SKM-1 (cell line): Measurements from ENCODE around the gene UBAP2L.
"Not testable (repeated sequence)": the region's sequence is repeated elsewhere in the genome, so short reads cannot be mapped to it uniquely, and the experiment has no call there.

Experiments used
- DNase-seq: peaks from one replicate; lab custom pipeline; 2025; ENCODE audit not compliant: unreplicated experiment; lab: John Stamatoyannopoulos, UW

UBAP2L gene

GRCh38 chr1:154307670-154308270, 87.0 kb downstream of the UBAP2L start:
- not testable (repeated sequence) for DNase-seq

DNA sequence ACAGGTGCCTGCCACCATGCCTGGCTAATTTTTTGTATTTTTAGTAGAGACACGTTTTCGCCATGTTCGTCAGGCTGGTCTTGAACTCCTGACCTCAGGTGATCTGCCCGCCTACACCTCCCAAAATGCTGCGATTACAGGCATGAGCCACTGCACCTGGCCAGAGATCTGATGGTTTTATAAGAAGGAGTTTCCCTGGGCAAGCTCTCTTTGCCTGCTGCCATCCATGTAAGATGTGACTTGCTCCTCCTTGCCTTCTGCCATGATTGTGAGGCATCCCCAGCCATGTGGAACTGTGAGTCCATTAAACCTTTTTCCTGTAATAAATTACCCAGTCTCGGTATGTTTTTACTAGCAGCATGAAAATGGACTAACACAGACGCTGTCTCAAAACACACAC, 88.4 kb downstream of the UBAP2L start:
- DNase-seq: not testable (repeated sequence)

- DNase-seq: not testable (repeated sequence)
These were observed 91.7 kb downstream of the UBAP2L start for GRCh38 chr1:154312229-154313065.

DNA sequence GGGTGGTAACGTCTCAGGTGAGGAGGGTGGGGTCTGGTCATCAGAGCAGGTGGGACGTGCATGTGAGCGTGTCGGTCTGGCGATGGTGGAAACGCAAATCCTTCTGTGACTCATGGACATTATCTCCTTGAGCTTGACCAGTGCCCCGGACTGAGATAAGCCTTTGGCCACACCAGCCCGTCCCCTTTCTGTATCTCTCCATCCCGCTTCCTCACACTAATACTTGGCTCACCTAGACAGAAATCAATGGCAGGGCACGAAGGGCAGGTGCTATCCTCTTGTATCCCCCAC, 92.3 kb downstream of the UBAP2L start:
- DNase-seq: no peak

DNA sequence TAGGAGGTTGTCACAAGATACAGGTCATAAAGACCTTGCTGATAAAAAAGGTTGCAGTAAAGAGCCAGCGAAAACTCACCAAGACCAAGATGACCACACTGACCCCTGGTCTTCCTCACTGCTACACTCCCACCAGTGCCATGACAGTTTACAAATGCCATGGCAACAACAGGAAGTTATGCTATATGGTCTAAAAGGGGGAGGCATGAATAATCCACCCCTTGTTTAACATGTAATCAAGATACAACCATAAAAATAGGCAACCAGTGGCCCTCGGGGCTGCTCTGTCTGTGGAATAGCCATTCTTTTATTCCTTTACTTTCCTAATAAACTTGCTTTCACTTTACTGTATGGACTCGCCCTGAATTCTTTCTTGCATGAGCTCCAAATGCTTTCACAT, 93.5 kb downstream of the UBAP2L start:
- not testable (repeated sequence) for DNase-seq

DNA sequence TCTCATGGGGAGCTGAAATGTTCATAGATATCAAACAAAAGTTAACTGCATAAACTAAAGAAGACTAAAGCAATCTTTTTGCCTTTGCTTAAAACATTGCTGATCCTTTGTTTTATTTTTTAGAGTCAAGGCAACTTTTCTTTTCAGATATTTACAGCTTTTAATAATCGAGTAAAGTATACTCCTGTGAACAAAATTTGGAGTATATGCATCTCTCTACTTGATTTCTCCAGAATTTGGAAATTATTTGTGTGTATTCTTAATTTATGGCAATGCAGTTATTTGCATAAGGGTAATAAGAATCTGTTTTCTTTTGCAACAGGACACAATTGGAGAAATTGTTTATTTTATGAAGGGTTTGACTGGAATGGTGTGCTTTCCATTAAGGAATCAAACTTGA, 95.9 kb downstream of the UBAP2L start:
- DNase-seq: no peak

GRCh38 chr1:154318386-154318785, 97.6 kb downstream of the UBAP2L start:
- DNase-seq: no peak
